Heart right ventricle (tissue), 16 donors: ENCODE data around the gene SMC6. TPM values are rescaled to one million over a fixed set of nuclear protein-coding genes. Genes with fewer than 3 reads are reported as not detected.

Experiments used
- ATAC-seq, 8 donors: fragments of 200-7000 bp; cut with Tn5 transposase; one replicate each; pipeline ENCODE4 v1.9.1; 2020; ENCODE audit warnings: mild to moderate bottlenecking in 8 of 8, moderate library complexity in 8 of 8, moderate number of reproducible peaks in 1 of 8
- DNase-seq, 2 donors: peaks; one replicate each; pipeline ENCODE4 v3.0.0-alpha.2; 2020
- H3K27ac ChIP-seq, 10 donors: fragments of 200-600 bp; sonication (generic) in 2 of 10; one replicate each; pipeline versions ENCODE4 v1.5.0 to v1.8.0; 2020 to 2022; ENCODE audit warnings: mild to moderate bottlenecking in 3 of 10
- H3K27me3 ChIP-seq, 7 donors: fragments of 200-600 bp; one replicate each; pipeline ENCODE4 v1.8.0; 2021 to 2022; ENCODE audit warnings: mild to moderate bottlenecking in 2 of 7
- H3K36me3 ChIP-seq, 9 donors: fragments of 200-600 bp; sonication (generic) in 1 of 9; one replicate each; pipeline versions ENCODE4 v1.5.0 to v1.8.0; 2020 to 2022; ENCODE audit warnings: mild to moderate bottlenecking in 2 of 9
- H3K4me1 ChIP-seq, 9 donors: fragments of 200-600 bp; sonication (generic) in 1 of 9; one replicate each; pipeline versions ENCODE4 v1.5.0 to v1.8.0; 2020 to 2022; ENCODE audit warnings: mild to moderate bottlenecking in 4 of 9
- H3K4me3 ChIP-seq, 10 donors: fragments of 200-600 bp; sonication (generic) in 2 of 10; one replicate each; pipeline versions ENCODE4 v1.5.0 to v1.8.0; 2020 to 2022; ENCODE audit warnings: mild to moderate bottlenecking in 7 of 10, moderate library complexity in 2 of 10
- H3K9me3 ChIP-seq, 11 donors: fragments of 200-600 bp in 10 of 11; sonication (generic) in 2 of 11; one replicate each; pipeline versions ENCODE4 v1.5.0 to v1.8.0; 2013 to 2022; ENCODE audit warnings: mild to moderate bottlenecking in 2 of 11, control low read depth in 1 of 11, moderate library complexity in 1 of 11
- WGBS, 2 donors: extraction: QIAGEN DNeasy Blood & Tissue Kit; methylation state at CpG; one replicate each; pipeline ENCODE4 v1.1.7; 2013; ENCODE audit warnings: inconsistent platforms in 1 of 2; 5-methylcytosine and 5-hydroxymethylcytosine counted together
- intact Hi-C, 10 donors: fragments of 100-400 bp; cut with DNase I; formaldehyde crosslinking; loops; one replicate each; pipeline versions ENCODE4 v1.11.1 to v1.14.2; 2022
- polyA plus RNA-seq, 2 donors: library from polyadenylated mRNA; stranded (reverse); fragments of 200-250 nt; gene quantifications; one replicate each; pipeline ENCODE4 v1.2.3, GENCODE V29; 2013
- total RNA-seq, 10 donors: library from RNA; stranded (reverse); fragmentation: NEBNext Ultra II Directional in 3 of 10; extraction: Animal tissue kit (Norgen Biotek cat#: 25700) in 3 of 10; gene quantifications; one replicate each; pipeline versions ENCODE4 v1.2.1 to v1.2.4, GENCODE V29; 2021 to 2023
- TF ChIP-seq, protein P1 (sequence below), 9 donors: fragments of 200-600 bp; sonication (generic) in 2 of 9; IDR thresholded peaks; one replicate each; pipeline versions ENCODE4 v1.5.0 to v1.8.0; 2021 to 2022; ENCODE audit warnings: antibody characterized with exemption in 9 of 9, mild to moderate bottlenecking in 5 of 9, moderate library complexity in 1 of 9
- donor health status: Arrhythmogenic right ventricular cardiomyopathy.
- donor health status: ischemic (EF 13 %, LVEDD 7.1; RV severe dilation, severe dysfunction).
- donor health status: healthy with polysubstance abuse.
- donor health status: DM: no; HTN: yes; CAD: no.
- donor health status: DM: no; HTN: no; CAD: no.
- donor health status: ischemic (EF 25% LVEDD 6.9; RV normal size, moderate dysfunction).
- donor health status: ischemic (EF 25% LVEDD 5.7; RV mildly dilated, moderate dysfunction).
- donor health status: healthy.
- donor health status: DM: yes; HTN: yes; CAD: no.
- donor health status: Ischemic cardiomyopathy.
- donor health status: ischemic (EF 35%, LVEDD 5.7; RV mildly dilated, moderate dysfunction).
- donor health status: nonischemic (EF 11% LVEDD 7.7; RV severe dilation, severe dysfunction).
- donor health status: DM: yes; HTN: yes; CAD: no.
- donor health status: PGD.
- donor health status: ischemic (EF 29% LVEDD 5.4; RV normal size, mild dysfunction).
- donor health status: nonischemic (EF 23%, LVEDD 6.1; RV moderate dilation, normal function).

Gene SMC6
- total and polyA plus RNA-seq, 12 donors = 4.7 to 14.7 (median 12.0) TPM

- ATAC-seq = no peak
- TF ChIP-seq, protein P1, sequence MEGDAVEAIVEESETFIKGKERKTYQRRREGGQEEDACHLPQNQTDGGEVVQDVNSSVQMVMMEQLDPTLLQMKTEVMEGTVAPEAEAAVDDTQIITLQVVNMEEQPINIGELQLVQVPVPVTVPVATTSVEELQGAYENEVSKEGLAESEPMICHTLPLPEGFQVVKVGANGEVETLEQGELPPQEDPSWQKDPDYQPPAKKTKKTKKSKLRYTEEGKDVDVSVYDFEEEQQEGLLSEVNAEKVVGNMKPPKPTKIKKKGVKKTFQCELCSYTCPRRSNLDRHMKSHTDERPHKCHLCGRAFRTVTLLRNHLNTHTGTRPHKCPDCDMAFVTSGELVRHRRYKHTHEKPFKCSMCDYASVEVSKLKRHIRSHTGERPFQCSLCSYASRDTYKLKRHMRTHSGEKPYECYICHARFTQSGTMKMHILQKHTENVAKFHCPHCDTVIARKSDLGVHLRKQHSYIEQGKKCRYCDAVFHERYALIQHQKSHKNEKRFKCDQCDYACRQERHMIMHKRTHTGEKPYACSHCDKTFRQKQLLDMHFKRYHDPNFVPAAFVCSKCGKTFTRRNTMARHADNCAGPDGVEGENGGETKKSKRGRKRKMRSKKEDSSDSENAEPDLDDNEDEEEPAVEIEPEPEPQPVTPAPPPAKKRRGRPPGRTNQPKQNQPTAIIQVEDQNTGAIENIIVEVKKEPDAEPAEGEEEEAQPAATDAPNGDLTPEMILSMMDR (IDR thresholded peaks at IDR 0.05) = no peak
- H3K4me3 ChIP-seq = no peak overlapping the region
- peaks cover 0 to 70% (median 29%) of the 10 kb centered on the region in 9 donors for H3K36me3 ChIP-seq
- DNase-seq = no peak
- WGBS, 2 donors = 86 to 88% methylated on average over 7 of the region's 7 CpGs
- intact Hi-C loops = loop anchor here in 8 of 10 donors (5.0 to 10.0 kb wide), 4 partner anchors 198 to 900 kb away; no protein-coding TSS in a partner anchor
- H3K4me1 ChIP-seq = no peaks in the 10 kb centered on the region
- no peaks in the 10 kb centered on the region for H3K27me3 ChIP-seq
- no peak overlapping the region for H3K27ac ChIP-seq
- H3K9me3 ChIP-seq = no peaks in the 10 kb centered on the region
These were observed 80.9 kb downstream of the SMC6 start for GRCh38 chr2:17672583-17673317.

DNA sequence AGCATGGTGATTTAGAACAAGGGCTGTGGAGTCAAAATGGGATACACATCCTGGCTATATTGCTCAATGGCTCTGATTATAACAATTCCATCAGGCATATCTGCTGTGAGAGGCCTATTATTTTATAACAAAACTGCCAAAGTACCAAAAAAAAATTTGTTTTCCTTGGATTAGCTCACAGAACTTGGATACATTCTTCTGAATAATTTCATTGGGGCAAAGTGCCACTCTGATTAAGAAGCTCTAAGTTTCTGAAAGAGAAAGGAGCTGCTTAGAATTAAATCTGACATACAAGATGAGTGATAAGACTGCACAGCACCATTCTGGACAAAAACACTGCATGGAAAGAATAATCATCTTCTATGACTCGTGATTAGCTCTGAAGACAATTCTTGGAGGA, 85.7 kb downstream of the SMC6 start:
- H3K4me1 ChIP-seq = peaks cover 0 to 3% (median 0%) of the 10 kb centered on the region in 9 donors
- peaks cover 0 to 78% (median 44%) of the 10 kb centered on the region in 9 donors for H3K36me3 ChIP-seq
- intact Hi-C loops = loop anchor here in 1 of 10 donors (5.0 to 10.0 kb wide), 2 partner anchors 363 to 891 kb away; no protein-coding TSS in a partner anchor
- DNase-seq = no peak
- H3K9me3 ChIP-seq = no peaks in the 10 kb centered on the region
- H3K27me3 ChIP-seq = no peaks in the 10 kb centered on the region
- H3K27ac ChIP-seq = no peak overlapping the region
- WGBS, 2 donors = 60 to 82% methylated on average over 1 of the region's 1 CpG
- H3K4me3 ChIP-seq = no peak overlapping the region
- ATAC-seq = no peak
- TF ChIP-seq, protein P1 (IDR thresholded peaks at IDR 0.05) = no peak

GRCh38 chr2:17664534-17664933, 89.1 kb downstream of the SMC6 start:
- Histone ChIP-seq H3K36me3 (peaks cover 0 to 92% (median 34%) of the 10 kb centered on the region in 9 donors), H3K27ac (no peak overlapping the region), H3K9me3 (no peaks in the 10 kb centered on the region), H3K27me3 (no peaks in the 10 kb centered on the region), H3K4me1 (peaks cover 0 to 4% (median 0%) of the 10 kb centered on the region in 9 donors), H3K4me3 (no peak overlapping the region)
- TF ChIP-seq, protein P1 (IDR thresholded peaks at IDR 0.05) = no peak
- ATAC-seq (no peak), DNase-seq (no peak)
- WGBS, 2 donors = 94 to 100% methylated on average over 1 of the region's 1 CpG
- intact Hi-C loops = loop anchor here in 1 of 10 donors (10.0 kb wide), 1 partner anchor 360 kb away; no protein-coding TSS in a partner anchor

- 44 to 74% methylated on average over 1 of the region's 1 CpG for WGBS, 2 donors
- intact Hi-C loops = loop anchor here in 1 of 10 donors (10.0 kb wide), 1 partner anchor 358 kb away; no protein-coding TSS in a partner anchor
- Histone ChIP-seq H3K36me3 (peaks cover 0 to 85% (median 19%) of the 10 kb centered on the region in 9 donors), H3K27ac (no peak overlapping the region), H3K4me3 (no peak overlapping the region), H3K4me1 (peaks cover 0 to 4% (median 0%) of the 10 kb centered on the region in 9 donors), H3K9me3 (no peaks in the 10 kb centered on the region), H3K27me3 (no peaks in the 10 kb centered on the region)
- TF ChIP-seq, protein P1 (IDR thresholded peaks at IDR 0.05) = no peak
- DNase-seq (no peak), ATAC-seq (no peak)
These were observed 90.9 kb downstream of the SMC6 start for GRCh38 chr2:17662723-17663122.
